GM18873 (cell line): ENCODE measurements around the gene TSPAN4.

Experiments used
- ATAC-seq: cut with Tn5 transposase; IDR thresholded peaks from one replicate; pipeline ENCODE4 v1.9.1; 2021; ENCODE audit warnings: mild to moderate bottlenecking, moderate library complexity, moderate number of reproducible peaks; ENCODE audit not compliant: unreplicated experiment, low FRiP score

TSPAN4 gene, protein sequence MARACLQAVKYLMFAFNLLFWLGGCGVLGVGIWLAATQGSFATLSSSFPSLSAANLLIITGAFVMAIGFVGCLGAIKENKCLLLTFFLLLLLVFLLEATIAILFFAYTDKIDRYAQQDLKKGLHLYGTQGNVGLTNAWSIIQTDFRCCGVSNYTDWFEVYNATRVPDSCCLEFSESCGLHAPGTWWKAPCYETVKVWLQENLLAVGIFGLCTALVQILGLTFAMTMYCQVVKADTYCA

DNA sequence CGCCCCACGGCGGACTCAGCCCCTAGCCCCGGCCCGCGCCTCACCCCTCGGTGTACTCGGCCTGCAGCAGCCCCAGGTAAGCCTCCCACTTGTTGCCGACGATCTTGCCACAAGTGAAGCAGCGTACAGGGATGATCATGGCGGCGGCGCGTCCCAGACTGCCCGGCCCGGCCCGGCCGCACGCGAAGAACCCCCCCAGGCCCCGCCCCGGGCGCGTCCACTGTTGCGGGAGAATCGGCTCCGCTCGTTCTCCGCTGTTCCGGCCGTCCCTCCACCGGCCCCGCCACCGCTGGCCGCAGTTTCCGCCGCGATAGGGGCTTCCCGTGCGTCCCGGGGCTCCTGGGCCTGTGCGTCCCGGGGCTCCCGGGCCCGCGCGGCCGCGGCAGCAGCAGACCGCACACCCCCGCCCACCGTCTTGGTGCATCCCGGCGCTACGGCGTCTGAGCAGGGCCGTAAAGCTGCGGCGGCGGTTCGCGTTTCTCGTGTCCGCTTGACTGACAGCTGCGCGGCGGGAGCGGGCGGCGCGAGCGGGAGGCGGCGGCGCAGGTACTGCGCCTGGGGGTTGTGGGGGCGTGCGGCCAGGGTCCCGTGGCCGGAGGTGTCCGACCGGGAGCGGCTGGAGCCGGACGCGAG lies at the start of gene TSPAN4, which contains the start of gene POLR2L:
TSS of gene TSPAN4 (plus strand) at position 483 of the 633 bp plus-strand sequence. CDS start 7,453 bp downstream, outside the sequence.
TSS of gene POLR2L (minus strand) at position 160 of the 633 bp plus-strand sequence. CDS start at position 139, 21 bp downstream.
- peak; percentile 49 for ATAC-seq

DNA sequence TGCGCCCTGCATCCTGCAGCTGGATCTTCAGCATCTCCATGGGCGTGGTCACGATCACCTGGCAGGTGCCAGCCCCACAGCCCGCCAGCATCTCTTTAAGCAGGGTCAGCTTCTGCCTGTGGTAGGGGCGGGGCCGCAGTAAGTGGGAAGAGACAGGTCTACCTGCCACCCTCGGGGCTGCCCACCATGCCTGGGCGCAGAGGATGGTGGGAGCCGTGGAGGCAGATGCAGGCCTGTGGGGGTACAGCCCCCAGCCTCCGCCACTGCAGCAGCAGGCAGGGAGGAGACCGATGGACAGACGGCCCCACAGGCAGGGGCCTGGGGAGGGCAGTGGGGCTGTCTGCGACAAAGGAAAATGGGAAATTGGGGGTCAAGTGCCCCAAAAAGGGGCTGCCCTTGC lies 49.8 kb upstream of the TSPAN4 start:
- no peak for ATAC-seq

DNA sequence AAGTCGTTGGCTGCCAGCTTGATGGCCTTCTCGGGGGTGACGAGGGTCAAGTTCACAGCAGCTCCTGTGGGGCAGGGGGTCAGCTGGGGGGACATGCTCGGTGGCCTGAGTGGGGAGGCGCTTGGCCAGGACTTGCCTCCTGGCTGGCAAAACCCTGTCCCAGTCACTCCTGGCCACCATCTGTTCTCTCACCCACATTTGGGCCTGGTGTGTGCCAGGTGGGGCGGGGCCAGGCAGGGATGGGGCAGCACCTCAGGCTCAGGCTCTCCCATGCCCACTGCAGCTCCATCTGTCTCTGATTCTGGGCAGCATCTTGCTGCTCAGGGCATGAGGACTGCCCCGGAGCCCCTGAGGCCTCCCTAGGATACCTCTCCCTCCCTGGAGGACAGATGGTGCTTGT lies 49.1 kb upstream of the TSPAN4 start:
- ATAC-seq, result no peak

DNA sequence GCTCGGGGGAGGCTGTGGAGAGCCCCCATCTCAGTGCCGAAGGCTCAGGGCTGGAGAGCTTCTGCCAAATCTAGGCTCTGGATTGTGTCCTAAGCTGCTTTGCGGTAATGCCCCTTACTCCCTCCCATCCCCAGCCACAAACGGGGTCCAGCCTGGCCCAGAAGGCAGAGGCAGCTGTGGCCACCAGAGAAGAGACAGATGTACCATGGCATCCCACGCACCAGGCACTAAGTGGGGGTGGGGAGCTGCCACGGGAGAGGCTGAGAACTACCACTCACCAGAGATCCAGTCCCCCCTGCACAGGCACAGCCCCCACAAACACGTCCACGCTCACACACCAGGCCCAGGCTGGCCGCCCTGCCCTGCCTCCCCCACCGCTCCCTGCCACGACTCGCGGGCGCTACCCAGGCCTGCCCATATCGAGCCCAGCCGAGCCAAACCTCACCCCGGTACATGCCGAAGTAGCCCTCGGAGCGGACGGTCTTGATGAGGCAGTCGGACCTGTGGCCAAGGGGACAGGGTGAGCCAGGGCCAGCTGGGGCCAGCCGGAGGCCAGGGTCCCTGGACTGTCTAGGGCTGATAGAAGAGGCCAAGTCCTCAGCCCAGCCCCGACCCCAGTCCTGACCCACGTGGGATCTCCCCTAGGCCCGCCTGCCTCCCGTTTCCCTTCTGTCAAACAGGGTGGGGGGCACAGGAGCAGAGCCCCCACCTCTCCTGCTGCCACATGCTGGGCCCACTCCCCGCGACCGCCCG lies 48.5 kb upstream of the TSPAN4 start:
- ATAC-seq, result no peak

DNA sequence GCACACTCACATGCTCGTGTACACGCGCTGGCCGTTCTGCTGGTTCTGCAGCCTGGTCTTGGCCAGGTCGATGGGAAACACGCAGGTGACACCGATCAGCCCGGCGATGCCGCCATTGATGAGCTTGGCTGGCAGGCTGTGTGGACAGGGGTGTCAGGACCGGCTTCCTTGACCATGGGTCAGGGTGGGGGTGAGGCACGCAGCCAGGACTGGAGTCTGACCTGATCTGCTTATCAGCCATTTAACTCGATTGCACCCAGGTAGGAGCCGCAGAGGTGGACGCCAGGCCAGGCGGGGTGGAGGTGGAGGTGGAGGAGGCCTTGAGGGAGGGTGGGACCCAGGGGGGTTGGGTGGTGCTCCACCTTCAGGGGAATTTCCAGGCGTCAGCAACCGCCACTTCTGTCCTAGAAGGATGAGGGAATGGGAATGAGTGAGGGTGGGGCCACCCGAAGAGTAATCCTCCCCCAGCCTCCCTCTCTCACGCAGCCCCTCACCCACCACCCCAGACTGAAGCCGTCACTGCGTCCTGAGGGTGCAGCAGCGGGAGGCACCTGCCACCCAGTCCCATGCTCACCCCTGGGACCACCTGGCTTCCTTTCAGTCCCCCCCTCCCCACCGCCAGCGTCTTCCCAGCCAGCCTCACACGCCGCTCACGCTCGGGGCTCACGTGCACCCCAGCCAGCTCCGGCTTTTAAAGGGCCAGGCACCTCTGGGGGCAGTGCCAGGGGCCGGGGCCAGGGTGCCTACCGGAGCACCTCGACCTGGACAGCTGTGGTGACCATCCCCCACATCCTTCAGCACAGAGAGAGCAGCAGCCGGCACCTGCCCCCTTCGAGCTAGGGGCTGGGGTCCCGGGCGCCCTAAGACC lies 47.7 kb upstream of the TSPAN4 start:
- ATAC-seq, result no peak

DNA sequence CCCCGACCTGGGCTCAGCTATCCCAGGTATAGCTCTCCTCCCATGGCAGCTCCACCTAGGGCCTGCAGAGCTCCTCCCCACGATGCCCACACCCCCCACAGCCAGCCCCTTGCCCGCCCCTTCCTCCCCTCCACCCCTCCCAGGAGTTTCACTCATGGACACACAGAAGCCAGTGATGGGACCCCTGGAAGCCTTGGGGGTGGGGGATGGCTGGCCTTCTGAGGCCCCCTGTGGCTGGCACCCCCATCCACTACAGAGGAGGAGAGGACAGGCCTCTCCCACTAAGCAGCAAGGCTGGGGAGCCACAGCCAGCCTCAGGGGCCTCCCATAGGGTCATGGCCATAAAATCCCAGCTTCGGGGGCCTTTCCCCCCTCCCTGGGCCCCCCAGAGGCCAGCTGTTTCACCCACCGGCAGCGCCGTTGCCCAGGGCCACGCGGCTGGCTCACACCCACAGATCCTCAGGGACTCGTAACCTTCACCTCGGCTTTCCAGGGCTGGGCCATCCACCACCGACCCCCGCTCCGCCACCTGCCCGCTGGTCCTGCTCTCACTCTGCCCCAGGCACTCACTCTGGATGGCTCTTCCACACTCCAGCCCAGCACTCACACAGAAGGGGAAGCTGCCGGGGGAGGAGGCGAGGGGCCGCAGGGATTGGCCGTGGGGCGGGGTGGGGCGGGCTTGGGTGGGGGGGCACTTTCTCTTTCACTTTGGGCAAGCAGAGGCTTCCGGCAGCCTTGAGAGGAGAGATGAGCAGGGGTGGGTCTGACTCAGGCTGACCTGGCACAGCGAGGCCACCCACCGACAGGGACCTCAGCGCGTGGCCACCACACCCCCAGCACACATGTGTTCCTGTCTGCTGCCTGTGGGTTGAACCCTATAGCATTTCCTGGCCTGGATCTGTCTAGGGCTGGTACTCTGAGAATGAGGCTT lies 46.8 kb upstream of the TSPAN4 start:
- ATAC-seq, result no peak

DNA sequence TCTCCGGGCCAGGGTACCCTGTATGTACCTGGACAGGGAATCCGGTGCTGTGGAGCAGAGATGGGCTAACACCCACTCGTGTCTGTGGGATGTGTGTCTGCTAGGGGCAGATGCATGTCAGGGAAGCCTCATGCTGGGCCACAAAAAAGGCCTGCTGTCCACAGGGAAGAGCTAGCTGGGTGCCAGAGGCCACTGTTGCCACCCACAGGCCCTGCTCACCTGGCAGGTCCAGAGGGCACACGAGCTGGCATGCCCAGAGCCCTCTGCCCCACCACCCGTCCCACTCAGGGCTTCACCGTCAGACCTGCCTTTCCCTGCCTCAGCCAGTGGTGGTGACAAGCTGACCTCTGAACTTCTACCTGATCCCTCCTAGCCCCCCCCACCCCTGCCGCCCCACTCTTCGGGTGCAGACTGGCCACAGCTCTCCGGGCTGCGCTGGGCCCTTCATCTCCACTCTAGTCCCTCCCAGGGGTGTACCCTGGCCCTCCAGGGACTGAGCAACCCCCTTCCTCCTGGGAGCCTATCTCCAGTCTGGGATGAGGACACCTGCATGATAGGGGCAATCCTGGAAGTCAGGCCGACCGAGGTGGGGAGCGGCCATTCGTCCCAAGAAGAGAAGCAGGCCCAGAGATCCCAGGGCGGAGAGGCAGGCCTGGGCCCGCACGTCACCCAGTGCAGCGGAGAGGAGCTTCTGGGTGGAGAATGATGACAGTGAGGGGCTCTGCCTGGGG lies 45.9 kb upstream of the TSPAN4 start:
- ATAC-seq, result no peak

DNA sequence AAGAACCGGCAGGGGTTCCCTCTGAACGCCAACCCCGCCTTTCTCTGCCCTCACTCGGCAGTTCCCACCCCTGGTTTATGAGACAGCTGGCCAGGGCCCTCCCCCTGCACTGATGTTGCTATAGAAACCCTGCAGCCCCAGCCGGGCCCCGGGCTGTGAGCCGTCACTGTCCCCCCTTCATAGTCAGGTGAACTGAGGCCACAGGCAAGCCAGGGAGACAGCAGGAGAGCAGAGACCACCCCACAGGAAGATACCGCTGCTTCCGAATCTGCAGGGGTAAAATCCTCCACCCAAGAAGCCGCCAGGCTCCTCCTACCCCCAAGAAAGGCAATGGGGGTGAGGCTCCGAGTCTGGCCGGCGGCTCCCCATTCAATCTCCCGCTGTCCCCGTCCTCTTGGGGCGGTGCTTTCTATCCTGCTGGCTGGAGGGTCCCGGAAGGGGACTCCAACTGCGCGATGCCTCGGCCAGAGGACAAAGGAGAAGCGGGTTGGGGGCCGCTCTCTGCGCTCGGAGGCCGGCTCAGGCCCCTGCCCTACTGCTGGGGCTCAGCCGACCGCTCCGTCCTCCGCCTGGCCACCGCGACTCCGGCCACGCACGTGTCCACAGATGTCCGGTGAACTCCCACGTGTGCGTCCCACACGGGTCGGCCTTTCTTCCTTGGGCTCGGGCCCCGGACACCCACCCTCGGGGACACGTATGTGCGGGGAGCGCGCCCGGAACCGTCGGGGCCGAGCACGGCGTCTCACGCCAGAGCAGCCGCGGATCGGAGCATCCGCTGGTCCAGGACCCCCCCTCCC lies 45.2 kb upstream of the TSPAN4 start:
- ATAC-seq, result peak; percentile 31

DNA sequence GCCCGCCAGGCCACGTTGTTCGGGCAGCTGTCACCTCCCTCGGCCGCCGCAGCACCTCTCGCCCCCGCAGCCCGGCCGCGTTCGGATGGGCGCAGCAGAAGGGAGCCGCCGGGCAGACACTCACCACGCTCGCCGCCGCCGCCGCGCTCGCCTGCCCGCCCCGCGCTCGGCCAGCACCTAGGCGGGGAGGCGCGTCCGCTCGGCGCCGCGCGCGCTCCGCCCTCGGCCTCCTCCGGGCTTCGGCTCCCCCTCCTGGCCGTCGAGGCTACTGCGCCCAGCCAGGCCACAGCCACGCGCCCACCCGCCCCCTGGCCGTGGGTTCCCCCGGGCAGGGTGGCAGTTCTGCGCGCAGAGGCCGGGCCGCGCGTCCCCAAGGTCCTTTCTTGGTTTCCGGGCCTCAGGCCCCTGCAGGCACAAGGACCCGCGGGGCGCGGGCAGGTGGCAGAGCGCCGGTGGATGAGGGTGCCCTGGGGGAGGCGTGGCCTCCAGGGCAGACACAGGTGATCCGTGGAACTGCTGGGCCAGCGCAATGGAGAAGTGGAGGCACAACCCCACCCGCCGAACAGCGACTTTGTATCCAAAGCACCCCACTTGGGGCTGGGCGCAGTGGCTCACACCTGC lies 44.4 kb upstream of the TSPAN4 start, which contains the start of gene SLC25A22:
TSS of gene SLC25A22 (minus strand) at position 189 of the 621 bp plus-strand sequence. CDS start 3,275 bp downstream, outside the sequence.
- ATAC-seq, result peak; percentile 43

DNA sequence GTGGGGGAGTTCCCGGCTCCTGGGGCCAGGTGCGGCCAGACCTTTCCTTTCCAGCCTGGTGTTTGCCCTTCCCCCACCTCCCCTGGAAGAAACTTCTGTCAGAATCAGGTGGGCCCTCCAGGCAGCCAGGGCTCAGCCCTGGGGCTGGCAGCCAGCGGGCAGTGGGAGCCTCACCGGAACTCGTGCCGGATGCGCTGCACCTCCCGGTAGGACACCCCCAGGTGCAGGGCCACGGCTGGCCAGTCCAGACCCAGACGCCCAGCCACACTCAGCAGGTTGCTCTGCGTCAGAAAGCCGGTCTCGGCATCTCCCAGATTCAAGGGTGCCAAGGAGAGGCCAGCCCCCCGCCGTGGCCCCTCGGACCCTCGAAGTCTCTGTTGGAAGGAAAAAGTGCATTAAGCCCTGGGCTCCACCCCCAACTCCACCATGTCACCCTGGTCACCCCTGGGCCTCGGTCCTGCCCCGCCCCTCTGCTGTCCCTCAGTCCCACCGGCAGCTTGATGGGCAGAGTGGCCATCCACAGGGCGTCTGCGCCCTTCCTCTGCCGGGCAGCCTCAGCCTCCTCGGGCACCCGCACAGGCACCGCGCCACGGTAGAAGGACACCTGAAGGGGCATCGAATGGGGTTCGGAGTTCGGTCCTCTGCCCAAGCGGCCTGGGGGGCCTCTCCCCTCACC lies 42.9 kb upstream of the TSPAN4 start:
- ATAC-seq, result no peak

DNA sequence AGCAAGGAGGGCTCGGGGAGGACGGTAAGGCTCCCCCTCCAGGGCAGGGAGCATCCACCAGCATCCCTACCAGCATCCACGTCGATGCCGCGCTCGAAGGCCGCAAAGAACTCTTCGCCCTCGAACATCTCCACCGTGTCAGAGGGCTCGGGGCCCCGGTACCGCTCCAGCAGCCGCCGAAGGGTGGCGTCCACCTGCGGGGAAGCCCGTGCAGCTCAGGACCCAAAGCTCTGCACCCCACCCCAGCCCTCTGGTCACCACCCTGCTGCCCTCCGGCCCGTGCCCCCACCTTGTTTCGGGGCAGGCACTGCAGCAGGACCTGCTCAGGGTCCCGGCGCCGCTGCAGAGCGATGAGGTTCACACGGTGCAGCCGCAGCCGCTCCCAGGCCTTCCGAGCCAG lies 42.2 kb upstream of the TSPAN4 start:
- no peak for ATAC-seq

DNA sequence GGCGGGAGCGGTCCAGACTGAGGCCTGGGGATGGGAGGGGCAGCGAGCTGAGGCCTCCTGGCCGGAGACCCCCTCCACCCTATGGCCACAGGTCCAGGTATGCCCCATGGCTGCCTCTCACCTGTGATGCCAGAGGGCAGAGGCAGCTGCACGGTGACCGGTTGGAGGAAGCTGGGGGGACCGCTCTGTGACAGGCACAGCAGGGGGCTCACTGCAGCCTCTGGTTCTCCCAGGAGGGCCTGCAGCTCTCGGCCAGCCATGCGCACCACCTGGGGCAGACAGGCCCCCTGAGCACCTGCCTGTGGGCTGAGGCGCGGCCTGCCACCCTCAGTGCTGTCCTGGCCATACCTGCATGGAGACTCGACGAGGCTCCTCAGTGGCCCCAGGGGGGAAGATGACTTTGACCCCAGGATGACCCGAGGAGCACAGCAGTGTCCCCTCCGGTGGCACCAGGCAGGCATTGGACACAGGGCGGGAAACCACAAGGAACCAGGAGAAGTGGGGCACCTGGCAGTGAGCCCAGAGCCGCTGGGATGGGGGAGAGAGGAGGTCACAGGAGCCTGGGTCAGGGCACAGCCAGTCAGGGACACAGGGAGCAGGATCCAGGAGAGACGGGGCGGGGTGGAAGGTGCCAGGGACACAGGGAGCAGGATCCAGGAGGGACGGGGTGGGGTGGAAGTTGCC lies 41.4 kb upstream of the TSPAN4 start:
- ATAC-seq, result no peak

DNA sequence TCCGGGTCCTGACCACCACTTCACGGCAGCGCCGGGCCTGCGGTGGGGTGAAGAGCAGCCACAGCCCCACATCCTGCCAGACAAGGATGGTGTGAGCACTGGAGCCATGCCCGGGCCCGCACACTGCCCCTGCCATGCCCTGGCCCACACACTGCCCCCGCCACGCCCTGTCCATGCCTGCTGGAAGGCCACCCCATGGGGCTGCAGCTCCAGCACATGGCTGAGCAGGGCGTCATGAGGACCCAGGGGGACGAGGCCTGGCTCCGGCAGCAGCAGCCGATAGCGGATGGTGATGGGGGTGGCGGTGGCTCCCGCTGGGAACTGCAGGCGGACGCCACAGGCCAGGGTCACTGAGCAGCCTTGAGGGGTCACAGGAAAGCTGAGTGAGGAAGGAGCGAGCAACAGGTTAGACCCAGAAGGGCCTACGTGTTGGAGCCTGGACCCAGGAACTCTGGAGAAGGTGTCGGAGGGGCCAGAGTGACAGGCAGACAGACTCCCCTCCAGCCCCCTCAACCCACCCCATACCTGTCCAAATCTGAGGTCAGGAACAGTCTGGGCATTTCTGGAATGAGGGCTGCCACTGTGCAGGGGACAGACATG lies 40.5 kb upstream of the TSPAN4 start:
- ATAC-seq, result no peak

DNA sequence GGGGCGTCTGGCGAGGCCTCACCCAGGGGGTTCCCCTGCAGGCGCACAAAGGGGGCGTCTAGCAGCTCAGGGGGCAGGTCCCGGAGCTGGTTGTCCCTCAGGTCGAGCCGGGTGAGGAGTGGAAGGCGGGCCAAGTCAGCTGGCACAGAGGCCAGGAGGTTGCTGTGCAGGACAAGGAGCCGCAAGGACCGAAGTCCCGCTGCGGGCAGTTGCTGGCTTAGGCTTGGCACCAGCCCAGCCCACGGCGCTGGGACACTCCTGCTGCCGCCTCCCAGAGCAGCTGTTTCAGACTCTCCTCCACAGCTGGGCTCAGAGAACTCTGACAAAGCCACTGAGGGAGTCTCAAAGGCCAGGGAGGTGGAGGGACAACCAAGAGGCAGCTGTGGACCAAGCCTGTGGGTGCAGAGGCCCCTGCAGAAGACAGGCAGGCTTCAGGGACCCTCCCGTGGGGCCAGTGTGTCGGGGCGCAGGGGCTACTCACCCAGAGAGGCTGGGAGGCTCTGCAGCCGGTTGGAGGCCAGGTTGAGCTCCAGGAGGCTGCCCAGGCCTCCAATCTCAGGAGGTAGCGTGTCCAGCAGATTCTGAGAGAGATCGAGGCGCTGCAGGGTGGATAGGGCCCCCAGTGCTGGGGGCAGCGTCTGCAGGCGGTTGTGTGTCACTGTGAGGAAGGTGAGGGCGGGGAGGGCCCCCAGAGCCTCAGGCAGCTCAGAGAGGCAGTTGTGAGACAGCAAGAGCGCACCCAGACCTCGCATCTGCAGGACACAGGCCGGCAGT lies 39.8 kb upstream of the TSPAN4 start:
- ATAC-seq, result no peak

DNA sequence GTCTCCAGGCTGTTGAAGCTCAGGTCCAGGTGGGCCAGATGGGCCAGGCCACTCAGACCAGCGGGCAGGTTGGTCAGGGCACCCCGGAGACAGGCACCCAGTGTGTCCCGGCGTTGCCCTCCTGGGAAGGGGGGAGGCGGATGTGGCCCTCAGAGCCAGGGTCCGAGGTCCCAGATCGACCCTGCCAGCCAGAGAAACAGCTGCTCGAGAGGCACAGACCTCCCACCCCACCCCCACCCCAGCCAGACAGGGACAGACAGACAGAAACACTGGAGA lies 39.2 kb upstream of the TSPAN4 start:
- no peak for ATAC-seq
